SK-N-MC (cell line): ENCODE data around the gene MTAP.

ENCODE experiments used
- EZH2 ChIP-seq: fragments of 200-600 bp; sonication (generic); IDR thresholded peaks from one replicate; pipeline ENCODE4 v1.6.1; 2017; ENCODE audit warnings: antibody characterized with exemption
- POLR2AphosphoS5 ChIP-seq: IDR thresholded peaks from 2 replicates; pipeline ENCODE4 v1.6.1; 2012; ENCODE audit warnings: mild to moderate bottlenecking, low read depth, low read length, borderline replicate concordance

GRCh38 chr9:21836437-21837161 is 34.2 kb downstream of the MTAP start:
- no peak for TF ChIP-seq POLR2AphosphoS5
- no peak for TF ChIP-seq EZH2
